ENCODE results near the gene NUDT21.
"Not testable (repeated sequence)": the region's sequence is repeated elsewhere in the genome, so short reads cannot be mapped to it uniquely, and the experiment has no call there.

NUDT21 gene

GRCh38 chr16:56415875-56416274 is 35.3 kb downstream of the NUDT21 start:
- no peak for DNase-seq

GRCh38 chr16:56414366-56414765 is 36.8 kb downstream of the NUDT21 start:
- no peak for DNase-seq

- no peak for DNase-seq
Observed at GRCh38 chr16:56413381-56413780, 37.8 kb downstream of the NUDT21 start.

- DNase-seq, result no peak
Observed at GRCh38 chr16:56411624-56412023, 39.5 kb downstream of the NUDT21 start.

GRCh38 chr16:56411123-56411522 is 40.0 kb downstream of the NUDT21 start:
- no peak for DNase-seq

GRCh38 chr16:56409195-56409594 is 41.9 kb downstream of the NUDT21 start:
- DNase-seq, result no peak

- DNase-seq, result no peak
Observed at GRCh38 chr16:56408379-56409098, 42.6 kb downstream of the NUDT21 start.

GRCh38 chr16:56405977-56406672 is 45.0 kb downstream of the NUDT21 start:
- DNase-seq, result no peak

GRCh38 chr16:56401482-56401881 is 49.6 kb downstream of the NUDT21 start:
- no peak for DNase-seq

- DNase-seq, result no peak
Observed at GRCh38 chr16:56400458-56400857, 50.7 kb downstream of the NUDT21 start.

GRCh38 chr16:56399486-56399885 is 51.6 kb downstream of the NUDT21 start:
- DNase-seq, result no peak

GRCh38 chr16:56399047-56399446 is 52.1 kb downstream of the NUDT21 start:
- DNase-seq, result no peak

- not testable (repeated sequence) for DNase-seq
Observed at GRCh38 chr16:56396724-56397123, 54.4 kb downstream of the NUDT21 start.

- DNase-seq, result no peak
Observed at GRCh38 chr16:56389554-56389953, 61.6 kb downstream of the NUDT21 start.

- no peak for DNase-seq
Observed at GRCh38 chr16:56388209-56388608, 62.9 kb downstream of the NUDT21 start.

GRCh38 chr16:56387396-56387795 is 63.7 kb downstream of the NUDT21 start:
- DNase-seq, result no peak

GRCh38 chr16:56384074-56384721 is 66.9 kb downstream of the NUDT21 start:
- DNase-seq, result no peak

GRCh38 chr16:56382901-56383355 is 68.2 kb downstream of the NUDT21 start:
- no peak for DNase-seq

- no peak for DNase-seq
Observed at GRCh38 chr16:56382459-56382858, 68.7 kb downstream of the NUDT21 start.

- not testable (repeated sequence) for DNase-seq
Observed at GRCh38 chr16:56380778-56381485, 70.2 kb downstream of the NUDT21 start.

Measured in SHP77 treated with DMSO at 0.1 percent for 48 hours (cell line).